Urinary bladder (tissue), 4 donors: ENCODE results near the gene DDIT4L. TPM values are rescaled to one million over a fixed set of nuclear protein-coding genes. Genes with fewer than 3 reads are reported as not detected.
"Not testable (repeated sequence)": the region's sequence is repeated elsewhere in the genome, so short reads cannot be mapped to it uniquely, and the experiment has no call there.

Experiments
- DNase-seq: peaks from one replicate; pipeline ENCODE4 v3.0.0-alpha.2; 2015; ENCODE audit errors: extremely low spot score
- H3K27ac ChIP-seq: one replicate; pipeline ENCODE4 v1.5.1; 2013; ENCODE audit warnings: low read depth, mild to moderate bottlenecking, moderate library complexity
- H3K36me3 ChIP-seq: one replicate; pipeline ENCODE4 v1.6.1; 2013; ENCODE audit warnings: mild to moderate bottlenecking, moderate library complexity; ENCODE audit not compliant: insufficient read depth
- H3K4me1 ChIP-seq: one replicate; pipeline ENCODE4 v1.6.1; 2013; ENCODE audit warnings: mild to moderate bottlenecking, moderate library complexity; ENCODE audit not compliant: insufficient read depth
- H3K4me3 ChIP-seq: one replicate; pipeline ENCODE4 v1.5.1; 2013; ENCODE audit warnings: low read depth, low read length
- WGBS: extraction: QIAGEN DNeasy Blood & Tissue Kit; methylation state at CpG from one replicate; pipeline ENCODE4 v1.1.7; 2013; 5-methylcytosine and 5-hydroxymethylcytosine counted together
- polyA plus RNA-seq: library from polyadenylated mRNA; stranded (reverse); fragments of 200-250 nt; gene quantifications from one replicate; pipeline ENCODE4 v1.2.3, GENCODE V29; 2013
- total RNA-seq: library from RNA; depleted of rRNA; stranded (reverse); fragments of >200 nt; gene quantifications from one replicate; pipeline ENCODE4 v1.2.3, GENCODE V29; 2014
- donor health status: healthy with polysubstance abuse.
- donor health status: healthy.

Gene DDIT4L
- total RNA-seq (10.4 TPM), polyA plus RNA-seq (1.5 TPM)

GRCh38 chr4:100189820-100190642 is at the start of gene DDIT4L:
Gene DDIT4L (minus strand): TSS chr4:100190468. CDS start chr4:100189983, 485 bp downstream.
- Histone ChIP-seq H3K4me1 (no peaks in the 10 kb centered on the region), H3K36me3 (no peaks in the 10 kb centered on the region), H3K27ac (no peak within 1 kb of the TSS), H3K4me3 (peak within 1 kb of the TSS; percentile 64)
- no peak for DNase-seq
- WGBS: 2% methylated on average over 51 of the region's 51 CpGs

GRCh38 chr4:100240008-100240407 is 49.7 kb upstream of the DDIT4L start:
- DNase-seq: no peak
- WGBS: 66% methylated on average over 2 of the region's 2 CpGs
- Histone ChIP-seq H3K4me3 (no peak overlapping the region), H3K27ac (no peak overlapping the region), H3K36me3 (no peaks in the 10 kb centered on the region), H3K4me1 (no peaks in the 10 kb centered on the region)

DNA sequence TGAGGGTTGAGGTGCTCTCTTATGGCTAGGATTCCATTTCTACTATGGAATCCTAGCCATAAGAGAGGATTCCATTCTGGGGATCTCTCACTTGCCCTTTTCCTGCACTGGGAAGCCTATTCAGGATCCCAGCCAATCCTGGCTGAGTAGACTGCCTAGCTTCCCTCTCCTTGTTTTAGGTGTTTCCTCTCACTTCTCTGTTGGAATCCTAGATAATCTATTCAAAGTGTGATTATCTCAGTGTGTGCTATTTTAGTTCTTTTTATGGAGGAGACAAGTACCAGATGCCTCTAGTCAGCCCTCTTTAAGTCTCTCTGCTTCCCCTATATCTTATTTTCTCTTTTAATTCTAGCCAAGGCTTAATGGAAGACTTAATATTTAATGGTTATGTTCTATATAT is 34.5 kb upstream of the DDIT4L start:
- no peak for DNase-seq
- H3K27ac ChIP-seq: no peak overlapping the region
- no peak overlapping the region for H3K4me3 ChIP-seq
- no peaks in the 10 kb centered on the region for H3K36me3 ChIP-seq
- H3K4me1 ChIP-seq: no peaks in the 10 kb centered on the region

DNA sequence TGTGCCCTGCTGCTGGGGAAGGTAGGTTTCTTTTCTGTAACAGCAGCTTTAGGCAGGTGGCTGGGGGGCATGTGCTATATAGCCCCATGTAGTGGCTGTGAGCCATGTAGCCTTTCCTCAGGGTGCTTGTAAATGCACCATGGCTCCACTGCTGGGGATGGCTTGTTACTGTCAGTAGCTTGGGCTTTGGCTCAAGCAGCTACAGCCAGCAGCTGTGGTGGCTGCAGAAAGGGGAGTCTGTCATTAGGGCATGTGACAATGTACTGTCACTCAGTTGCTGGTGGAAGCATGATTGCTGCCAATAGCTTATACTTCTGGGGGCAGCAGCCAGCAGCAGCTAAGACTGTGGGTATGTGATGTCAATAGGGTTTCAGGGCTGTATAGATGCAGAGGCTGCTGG is 33.9 kb upstream of the DDIT4L start:
- H3K36me3 ChIP-seq: no peaks in the 10 kb centered on the region
- no peak for DNase-seq
- H3K4me1 ChIP-seq: no peaks in the 10 kb centered on the region
- H3K27ac ChIP-seq: no peak overlapping the region
- H3K4me3 ChIP-seq: no peak overlapping the region

DNA sequence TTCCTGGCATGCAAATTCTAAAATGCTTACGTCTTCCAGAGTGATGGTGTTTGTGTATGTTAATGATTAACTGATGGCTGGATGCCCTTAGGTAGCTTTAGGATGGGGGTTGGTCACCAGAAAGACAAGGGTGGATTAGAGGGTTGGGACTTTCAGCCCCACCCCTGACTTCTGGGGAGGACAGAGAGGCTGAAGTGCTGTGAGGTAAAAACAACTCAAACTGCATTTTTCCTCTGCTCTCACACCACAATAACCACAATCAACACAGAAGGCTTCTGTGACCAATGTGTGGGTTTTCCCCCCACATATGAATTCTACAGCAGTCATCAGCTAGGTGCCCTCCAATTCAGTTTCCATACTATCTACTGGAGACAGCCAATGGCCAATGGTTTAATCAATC is 18.7 kb upstream of the DDIT4L start:
- 20% methylated on average over 1 of the region's 1 CpG for WGBS
- Histone ChIP-seq H3K36me3 (no peaks in the 10 kb centered on the region), H3K4me1 (no peaks in the 10 kb centered on the region), H3K4me3 (no peak overlapping the region), H3K27ac (no peak overlapping the region)
- no peak for DNase-seq

- WGBS: 82% methylated on average over 3 of the region's 3 CpGs
- Histone ChIP-seq H3K36me3 (no peaks in the 10 kb centered on the region), H3K27ac (no peak overlapping the region), H3K4me3 (no peak overlapping the region), H3K4me1 (no peaks in the 10 kb centered on the region)
- DNase-seq: no peak
Measured at GRCh38 chr4:100208459-100208858, 18.2 kb upstream of the DDIT4L start.

- no peak for DNase-seq
- no peaks in the 10 kb centered on the region for H3K4me1 ChIP-seq
- no peaks in the 10 kb centered on the region for H3K36me3 ChIP-seq
- no peak overlapping the region for H3K4me3 ChIP-seq
- H3K27ac ChIP-seq: no peak overlapping the region
Measured at GRCh38 chr4:100206850-100207249, 16.6 kb upstream of the DDIT4L start.

GRCh38 chr4:100198061-100198460 is 7.8 kb upstream of the DDIT4L start:
- H3K27ac ChIP-seq: no peak overlapping the region
- H3K36me3 ChIP-seq: no peaks in the 10 kb centered on the region
- WGBS: 94% methylated on average over 1 of the region's 1 CpG
- no peaks in the 10 kb centered on the region for H3K4me1 ChIP-seq
- H3K4me3 ChIP-seq: no peak overlapping the region
- no peak for DNase-seq

GRCh38 chr4:100196388-100197071 is 6.3 kb upstream of the DDIT4L start:
- 94% methylated on average over 40 of the region's 40 CpGs for WGBS

DNA sequence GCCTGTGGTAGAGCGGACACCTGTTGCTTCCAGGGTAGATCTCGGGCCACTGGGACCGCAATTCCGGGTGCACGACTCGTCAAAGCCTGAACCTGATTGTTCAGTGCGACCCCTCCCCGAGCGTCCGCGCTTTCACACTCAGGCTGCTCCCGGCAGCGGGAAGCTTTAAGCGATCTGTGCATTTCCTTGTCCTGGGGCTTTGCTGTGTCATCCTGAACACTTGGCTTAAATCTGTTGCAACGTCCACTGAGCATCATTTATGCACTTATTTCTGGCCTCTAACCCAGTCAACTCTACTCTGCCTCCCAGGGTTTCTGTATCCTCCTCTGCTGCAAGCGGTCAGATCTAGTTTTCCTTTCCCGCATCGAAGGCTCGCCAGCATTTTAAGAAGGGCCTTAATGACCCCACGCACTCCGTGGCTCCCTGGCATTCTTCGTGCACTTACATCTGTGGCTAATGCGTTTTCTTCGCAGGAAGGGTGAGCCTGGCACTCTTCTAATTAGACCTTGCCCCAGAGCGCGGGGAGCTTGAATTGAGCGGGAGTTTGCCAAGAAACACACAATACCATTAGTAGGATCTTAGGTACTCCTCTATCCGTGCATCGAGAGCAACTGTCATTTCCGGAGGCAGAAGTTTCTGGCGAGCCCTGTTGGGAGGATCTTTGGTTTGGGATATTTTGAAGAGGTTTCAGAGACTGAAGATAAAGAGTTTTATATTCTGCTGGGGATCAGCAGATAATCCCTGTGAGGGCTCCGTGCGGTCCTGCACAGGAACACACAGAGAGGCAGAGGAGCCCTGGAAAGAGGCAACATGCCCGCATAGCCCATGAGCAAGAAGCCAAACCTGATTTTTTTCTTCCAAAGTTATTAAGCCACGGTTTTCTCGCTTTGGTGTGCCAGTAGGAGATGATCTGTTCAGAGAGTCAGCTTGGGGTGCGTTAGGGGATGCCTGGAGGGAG is 654 bp upstream of the DDIT4L start:
- Histone ChIP-seq H3K27ac (no peak overlapping the region), H3K4me3 (peak overlapping the region; percentile 64), H3K36me3 (no peaks in the 10 kb centered on the region), H3K4me1 (no peaks in the 10 kb centered on the region)
- WGBS: 11% methylated on average over 37 of the region's 37 CpGs
- no peak for DNase-seq

More at GRCh38 chr4:100196388-100197071, 6.3 kb upstream of the DDIT4L start:
- H3K4me1 ChIP-seq, H3K4me3 ChIP-seq, DNase-seq, H3K27ac ChIP-seq, H3K36me3 ChIP-seq: not testable (repeated sequence)

GRCh38 chr4:100188829-100189228 is 1.4 kb downstream of the DDIT4L start:
- no peak overlapping the region for H3K4me3 ChIP-seq
- DNase-seq: no peak
- H3K27ac ChIP-seq: no peak overlapping the region
- WGBS: 47% methylated on average over 4 of the region's 4 CpGs
- H3K4me1 ChIP-seq: no peaks in the 10 kb centered on the region
- H3K36me3 ChIP-seq: no peaks in the 10 kb centered on the region

DNA sequence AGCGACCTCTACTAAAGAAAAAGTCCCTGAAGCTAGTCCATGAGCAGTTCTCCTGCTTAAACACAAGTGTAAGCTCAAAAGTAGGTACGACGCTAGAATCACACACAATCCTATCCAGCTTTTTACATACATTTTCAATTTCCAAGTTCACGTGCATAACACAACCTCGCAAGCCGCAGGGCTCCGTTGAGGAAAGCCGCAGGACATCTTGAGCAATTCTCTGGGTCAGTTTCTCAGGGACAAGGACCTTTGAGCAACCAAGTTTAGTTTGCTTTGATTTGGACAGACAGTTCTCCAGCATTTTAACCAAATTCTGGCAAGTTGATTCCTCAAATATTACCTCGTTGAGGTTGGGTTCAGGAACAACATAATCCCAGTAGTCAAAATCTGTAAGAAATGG is 2.5 kb downstream of the DDIT4L start:
- 97% methylated on average over 9 of the region's 9 CpGs for WGBS
- no peak for DNase-seq
- Histone ChIP-seq H3K4me3 (no peak overlapping the region), H3K4me1 (no peaks in the 10 kb centered on the region), H3K27ac (no peak overlapping the region), H3K36me3 (no peaks in the 10 kb centered on the region)

- Histone ChIP-seq H3K36me3 (no peaks in the 10 kb centered on the region), H3K4me1 (no peaks in the 10 kb centered on the region)
- 93% methylated on average over 2 of the region's 2 CpGs for WGBS
Measured at GRCh38 chr4:100184787-100185186, 5.5 kb downstream of the DDIT4L start.

More at GRCh38 chr4:100184787-100185186, 5.5 kb downstream of the DDIT4L start:
- H3K4me3 ChIP-seq: no peak overlapping the region
- no peak for DNase-seq
- no peak overlapping the region for H3K27ac ChIP-seq
